ENCODE measurements around the gene DLG1.

DLG1 gene

DNA sequence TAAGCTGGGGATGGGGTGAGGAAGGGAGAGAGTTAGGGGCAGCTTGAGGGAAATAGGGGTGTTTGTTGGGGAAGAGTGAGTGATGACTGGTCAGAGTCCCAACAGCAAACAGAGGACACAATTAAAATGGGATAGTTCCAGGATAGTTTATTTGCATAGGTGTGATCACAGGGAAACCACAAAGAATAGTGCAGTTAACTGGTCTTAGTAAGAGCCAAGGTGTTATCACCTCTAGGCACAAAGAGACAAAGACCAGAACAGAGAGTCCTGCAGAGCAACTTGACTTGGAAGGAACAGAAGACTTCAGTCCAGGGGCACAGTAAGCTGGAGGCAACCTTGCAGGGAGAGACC, 42.1 kb upstream of the DLG1 start:
- TF ChIP-seq CTCF (IDR thresholded peaks at IDR 0.05; ENCODE audit: low read depth, low read length, missing control alignments), result no peak
- no peak overlapping the region for H3K4me3 ChIP-seq (ENCODE audit: low read depth, low read length)
- no peak for DNase-seq (ENCODE audit: low read depth)
- in situ Hi-C loops (cut with HindIII; ENCODE audit: low sequenced_read_pairs), result loop anchor here (5.0 kb wide), 1 partner anchor 37 kb away; no protein-coding TSS in a partner anchor

DNA sequence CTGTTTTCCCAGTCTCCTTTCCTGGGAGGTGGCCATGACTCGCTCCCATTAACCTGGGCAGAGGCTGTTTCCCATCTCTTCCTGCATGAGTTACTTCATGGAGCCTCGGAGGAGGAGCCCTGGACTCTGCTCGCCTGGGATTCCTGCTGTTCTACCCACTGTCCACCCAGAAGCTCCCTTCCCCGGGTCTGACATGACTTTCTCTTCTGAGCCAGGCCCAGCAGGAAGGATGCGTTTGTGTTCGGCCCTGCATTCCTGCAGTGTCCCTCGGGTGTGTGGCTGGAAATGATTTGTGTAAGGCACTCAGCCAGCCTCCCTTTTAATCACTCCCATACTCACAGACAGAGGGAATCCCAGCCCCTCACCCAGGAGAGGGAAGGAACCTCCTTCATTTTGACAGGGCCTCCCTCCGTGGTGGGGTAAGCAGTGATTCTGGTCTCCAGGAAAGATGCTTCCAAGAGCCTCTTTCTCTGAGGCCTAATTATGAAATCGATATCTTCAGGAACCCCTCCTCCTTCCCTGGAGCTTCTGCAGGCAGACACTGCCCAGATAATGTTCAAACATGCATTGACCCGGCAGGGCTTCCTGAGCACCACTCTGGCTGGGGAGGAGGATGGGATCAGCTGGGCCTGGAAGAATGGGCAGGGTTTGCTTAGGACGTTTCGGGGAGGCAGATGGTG, 41.6 kb upstream of the DLG1 start:
- DNase-seq (ENCODE audit: low read depth), result peak; percentile 64
- no peak for TF ChIP-seq CTCF (IDR thresholded peaks at IDR 0.05; ENCODE audit: low read depth, low read length, missing control alignments)
- no peak overlapping the region for H3K4me3 ChIP-seq (ENCODE audit: low read depth, low read length)
- in situ Hi-C loops (cut with HindIII; ENCODE audit: low sequenced_read_pairs), result loop anchor here (5.0 kb wide), 1 partner anchor 37 kb away; no protein-coding TSS in a partner anchor

GRCh38 chr3:197338586-197338985, 40.2 kb upstream of the DLG1 start:
- no peak for TF ChIP-seq CTCF (IDR thresholded peaks at IDR 0.05; ENCODE audit: low read depth, low read length, missing control alignments)
- in situ Hi-C loops (cut with HindIII; ENCODE audit: low sequenced_read_pairs), result no loop called here
- DNase-seq (ENCODE audit: low read depth), result no peak
- no peak overlapping the region for H3K4me3 ChIP-seq (ENCODE audit: low read depth, low read length)

- TF ChIP-seq CTCF (IDR thresholded peaks at IDR 0.05; ENCODE audit: low read depth, low read length, missing control alignments), result no peak
- in situ Hi-C loops (cut with HindIII; ENCODE audit: low sequenced_read_pairs), result no loop called here
- no peak overlapping the region for H3K4me3 ChIP-seq (ENCODE audit: low read depth, low read length)
- no peak for DNase-seq (ENCODE audit: low read depth)
These were observed 39.2 kb upstream of the DLG1 start for GRCh38 chr3:197337656-197338055.

DNA sequence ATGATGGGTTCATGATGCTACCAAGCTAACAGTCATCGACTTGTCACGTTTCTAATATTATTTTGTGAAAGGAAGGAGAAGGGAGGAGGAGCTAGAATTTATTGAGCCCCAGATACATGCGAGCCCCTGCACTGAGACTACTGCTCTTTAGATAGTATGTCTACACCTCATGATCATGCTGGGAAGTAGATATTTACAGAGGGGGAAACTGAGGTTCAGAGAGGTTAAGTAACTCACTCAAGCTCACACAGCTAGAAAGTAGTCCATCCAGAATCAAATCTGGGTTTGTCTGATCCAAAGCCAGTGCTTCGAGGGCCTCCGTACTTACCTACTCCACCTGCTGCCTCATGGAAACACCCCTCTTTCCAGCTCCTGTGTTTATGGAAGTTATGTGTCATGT, 38.8 kb upstream of the DLG1 start:
- in situ Hi-C loops (cut with HindIII; ENCODE audit: low sequenced_read_pairs), result no loop called here
- TF ChIP-seq CTCF (IDR thresholded peaks at IDR 0.05; ENCODE audit: low read depth, low read length, missing control alignments), result no peak

DNA sequence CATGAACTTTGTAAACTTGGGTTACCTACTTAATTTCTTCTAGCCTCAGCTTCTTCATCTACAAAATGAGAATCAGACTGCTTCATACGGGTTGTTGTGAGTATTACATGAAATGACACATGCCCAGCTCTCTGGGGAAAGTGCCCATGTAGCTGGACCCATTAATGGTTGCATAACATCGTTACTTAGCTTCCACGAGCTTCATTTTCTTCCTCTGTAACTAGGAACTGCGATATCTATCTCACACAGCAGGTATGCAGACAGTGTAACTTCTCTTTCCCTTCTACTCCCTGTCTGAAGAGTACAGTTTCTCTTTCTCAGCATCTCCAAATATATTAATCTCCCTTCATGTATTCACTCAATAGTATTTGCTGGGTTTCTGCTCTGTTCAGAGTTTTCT, 37.9 kb upstream of the DLG1 start:
- no peak for DNase-seq (ENCODE audit: low read depth)
- H3K4me3 ChIP-seq (ENCODE audit: low read depth, low read length), result no peak overlapping the region
- in situ Hi-C loops (cut with HindIII; ENCODE audit: low sequenced_read_pairs), result no loop called here
- no peak for TF ChIP-seq CTCF (IDR thresholded peaks at IDR 0.05; ENCODE audit: low read depth, low read length, missing control alignments)

More for the DNA sequence above, 38.8 kb upstream of the DLG1 start:
- no peak for DNase-seq (ENCODE audit: low read depth)
- no peak overlapping the region for H3K4me3 ChIP-seq (ENCODE audit: low read depth, low read length)
